Astrocyte of the spinal cord (primary cell): Measurements from ENCODE around the gene ESRRG.

ENCODE experiments used
- DNase-seq: peaks from one replicate; pipeline ENCODE4 v3.0.0; 2011; ENCODE audit warnings: low read depth, low spot score
- H3K4me3 ChIP-seq: 2 replicates; pipeline ENCODE4 v1.5.1; 2011; ENCODE audit warnings: low read depth, mild to moderate bottlenecking, low read length, moderate library complexity
- in situ Hi-C: cut with HindIII; loops from 2 replicates; pipeline ENCODE4 v1.10.0; 2017; ENCODE audit warnings: low sequenced_read_pairs
- TF ChIP-seq, protein P1 (sequence below): IDR thresholded peaks from 2 replicates; pipeline ENCODE4 v1.5.1; 2012; ENCODE audit warnings: low read depth, mild to moderate bottlenecking, low read length, inconsistent platforms

Gene ESRRG

DNA sequence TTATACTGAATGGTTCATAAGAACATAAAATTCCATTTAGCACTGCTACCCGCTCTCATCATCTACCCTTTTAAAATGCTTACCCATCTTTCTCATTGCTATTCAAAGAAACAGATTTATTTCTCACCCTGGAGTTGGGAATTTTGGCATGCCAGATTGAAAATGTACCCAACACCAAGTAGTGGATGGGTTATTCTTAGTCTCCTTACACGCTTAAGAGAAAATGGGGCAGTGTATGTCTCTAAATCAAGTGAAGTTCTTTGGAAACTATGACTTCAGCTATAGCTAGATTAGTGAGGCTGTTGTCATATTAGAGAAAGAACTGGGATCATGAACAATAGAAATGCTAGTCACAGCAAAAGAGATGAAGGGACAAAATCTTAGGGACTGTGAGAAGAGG, 27.7 kb upstream of the ESRRG start:
- no peak for DNase-seq
- TF ChIP-seq, protein P1, sequence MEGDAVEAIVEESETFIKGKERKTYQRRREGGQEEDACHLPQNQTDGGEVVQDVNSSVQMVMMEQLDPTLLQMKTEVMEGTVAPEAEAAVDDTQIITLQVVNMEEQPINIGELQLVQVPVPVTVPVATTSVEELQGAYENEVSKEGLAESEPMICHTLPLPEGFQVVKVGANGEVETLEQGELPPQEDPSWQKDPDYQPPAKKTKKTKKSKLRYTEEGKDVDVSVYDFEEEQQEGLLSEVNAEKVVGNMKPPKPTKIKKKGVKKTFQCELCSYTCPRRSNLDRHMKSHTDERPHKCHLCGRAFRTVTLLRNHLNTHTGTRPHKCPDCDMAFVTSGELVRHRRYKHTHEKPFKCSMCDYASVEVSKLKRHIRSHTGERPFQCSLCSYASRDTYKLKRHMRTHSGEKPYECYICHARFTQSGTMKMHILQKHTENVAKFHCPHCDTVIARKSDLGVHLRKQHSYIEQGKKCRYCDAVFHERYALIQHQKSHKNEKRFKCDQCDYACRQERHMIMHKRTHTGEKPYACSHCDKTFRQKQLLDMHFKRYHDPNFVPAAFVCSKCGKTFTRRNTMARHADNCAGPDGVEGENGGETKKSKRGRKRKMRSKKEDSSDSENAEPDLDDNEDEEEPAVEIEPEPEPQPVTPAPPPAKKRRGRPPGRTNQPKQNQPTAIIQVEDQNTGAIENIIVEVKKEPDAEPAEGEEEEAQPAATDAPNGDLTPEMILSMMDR = no peak
- in situ Hi-C loops = no loop called here

GRCh38 chr1:216750031-216750627, 26.9 kb upstream of the ESRRG start:
- in situ Hi-C loops = no loop called here
- peak; percentile 65 for DNase-seq
- no peak overlapping the region for H3K4me3 ChIP-seq
- TF ChIP-seq, protein P1 = peak; percentile 74

More for the DNA sequence above, 27.7 kb upstream of the ESRRG start:
- no peak overlapping the region for H3K4me3 ChIP-seq

GRCh38 chr1:216749232-216749631, 26.0 kb upstream of the ESRRG start:
- H3K4me3 ChIP-seq = no peak overlapping the region
- in situ Hi-C loops = no loop called here
- no peak for DNase-seq
- TF ChIP-seq, protein P1 = no peak

DNA sequence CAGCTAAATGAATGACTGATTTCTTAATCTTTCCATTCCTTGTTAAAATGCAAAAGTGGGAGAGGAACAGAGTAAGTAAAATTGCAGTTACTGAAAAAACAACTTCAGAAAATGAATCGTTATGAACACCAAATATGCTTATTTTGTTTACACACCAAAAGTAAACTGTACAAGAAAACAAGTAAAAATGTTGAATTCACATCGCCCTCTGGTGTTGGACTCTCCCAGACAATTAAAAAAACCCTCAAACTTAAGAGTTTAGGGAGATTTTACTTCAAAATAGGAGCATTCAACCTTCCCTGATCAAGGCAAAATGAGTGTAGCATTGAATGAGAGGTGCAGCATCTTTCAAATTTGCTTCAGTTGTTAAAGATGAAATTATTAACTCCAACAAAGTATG, 19.4 kb upstream of the ESRRG start:
- H3K4me3 ChIP-seq = no peak overlapping the region
- peak; percentile 17 for DNase-seq
- TF ChIP-seq, protein P1 = peak; percentile 42
- in situ Hi-C loops = no loop called here

- in situ Hi-C loops = no loop called here
- TF ChIP-seq, protein P1 = no peak
- no peak overlapping the region for H3K4me3 ChIP-seq
- no peak for DNase-seq
These were observed 17.1 kb upstream of the ESRRG start for GRCh38 chr1:216740331-216740730.

DNA sequence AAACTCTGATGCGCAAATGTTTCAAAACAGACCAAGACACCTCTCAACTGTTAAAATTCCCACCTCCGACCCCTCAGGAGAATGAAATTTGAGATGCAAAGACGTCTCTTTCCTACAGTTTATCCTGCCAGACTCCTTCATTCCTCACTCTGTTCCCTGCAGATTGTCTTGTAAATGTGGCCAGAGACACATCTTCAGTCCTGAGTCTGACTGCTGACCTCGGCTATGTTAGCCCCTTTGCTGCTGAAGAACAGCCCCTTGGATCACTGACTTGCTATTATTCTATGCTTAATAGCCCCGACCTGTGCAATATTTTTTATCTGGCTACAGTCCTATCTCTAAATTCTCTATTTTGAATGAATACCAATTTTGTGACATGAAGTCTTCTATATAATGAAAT, 16.6 kb upstream of the ESRRG start:
- H3K4me3 ChIP-seq = no peak overlapping the region
- in situ Hi-C loops = no loop called here
- TF ChIP-seq, protein P1 = no peak
- no peak for DNase-seq
